Measurements from ENCODE around the gene MAK.
"Not testable (repeated sequence)": the region's sequence is repeated elsewhere in the genome, so short reads cannot be mapped to it uniquely, and the experiment has no call there.

The MAK gene

DNA sequence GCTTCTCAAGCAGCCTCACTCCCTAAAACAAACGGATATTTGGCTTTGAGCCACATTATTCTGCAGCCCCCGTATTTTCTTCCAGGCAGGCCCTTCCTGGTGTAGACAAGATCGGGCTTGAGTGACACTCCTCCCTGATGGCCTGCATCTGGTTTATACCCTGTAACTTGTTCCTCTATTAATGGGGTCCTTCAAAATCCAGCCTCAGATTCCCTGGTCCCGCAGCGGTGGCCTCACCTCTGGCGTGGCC is 115.8 kb downstream of the MAK start:
- no peak for DNase-seq

DNA sequence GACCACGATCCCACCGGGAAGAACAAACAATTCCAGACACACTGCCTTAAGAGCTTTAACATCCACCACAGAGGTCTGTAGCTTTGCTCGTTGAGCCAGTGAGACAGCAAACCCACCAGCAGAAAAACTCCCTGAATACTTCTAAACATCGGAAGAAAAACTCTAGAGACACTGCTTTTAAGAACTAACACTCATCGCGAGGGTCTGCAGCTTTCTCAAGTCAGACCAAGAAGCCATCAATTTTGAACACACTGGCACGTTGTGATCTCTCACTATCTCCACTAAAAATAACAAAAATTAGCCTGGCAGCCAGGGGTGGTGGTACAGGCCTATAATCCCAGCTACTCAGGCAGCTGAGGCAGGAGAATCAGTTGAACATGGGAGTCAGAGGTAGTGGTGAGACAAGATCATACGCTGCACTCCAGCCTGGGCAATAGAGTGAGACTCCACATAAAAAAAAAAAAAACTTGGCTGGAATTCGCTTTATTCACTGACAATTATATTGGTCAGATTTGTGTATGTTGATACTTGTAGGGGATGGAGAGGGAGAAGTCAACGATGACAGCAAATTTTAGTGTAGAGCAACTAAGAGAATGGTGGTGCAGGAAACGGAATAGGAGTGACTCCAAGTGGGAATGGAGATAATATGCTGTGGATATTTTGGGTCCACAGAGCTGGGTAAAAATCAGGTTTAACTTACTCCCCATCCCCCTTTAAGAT is 116.3 kb downstream of the MAK start:
- no peak for DNase-seq

DNA sequence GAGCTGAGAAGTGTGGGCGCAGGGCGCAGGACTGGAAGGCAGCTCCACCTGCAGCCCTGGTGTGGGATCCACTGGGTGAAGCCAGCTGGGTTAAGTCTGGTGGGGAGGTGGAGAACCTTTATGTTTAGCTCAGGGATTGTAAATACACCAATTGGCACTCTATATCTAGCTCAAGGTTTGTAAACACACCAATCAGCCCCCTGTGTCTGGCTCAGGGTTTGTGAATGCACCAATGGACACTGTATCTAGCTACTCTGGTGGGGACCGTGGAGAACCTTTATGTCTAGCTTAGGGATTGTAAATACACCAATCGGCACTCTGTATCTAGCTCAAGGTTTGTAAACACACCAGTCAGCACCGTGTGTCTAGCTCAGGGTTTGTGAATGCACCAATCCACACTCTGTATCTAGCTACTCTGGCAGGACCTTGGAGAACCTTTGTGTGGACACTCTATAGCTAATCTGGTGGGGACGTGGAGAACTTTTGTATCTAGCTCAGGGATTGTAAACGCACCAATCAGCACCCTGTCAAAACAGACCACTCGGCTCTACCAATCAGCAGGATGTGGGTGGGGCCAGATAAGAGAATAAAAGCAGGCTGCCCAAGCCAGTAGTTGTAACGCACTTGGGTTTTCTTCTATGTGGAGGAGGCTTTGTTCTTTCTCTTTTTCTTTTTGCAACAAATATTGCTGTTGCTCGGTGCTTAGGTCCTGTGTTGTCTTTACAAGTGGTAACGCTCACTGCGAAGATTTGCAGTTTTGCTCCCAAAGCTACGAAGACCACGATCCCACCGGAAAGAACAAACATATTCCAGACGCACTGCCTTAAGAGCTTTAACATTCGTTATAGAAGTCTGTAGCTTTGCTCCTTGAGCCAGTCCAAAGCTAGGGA is 117.1 kb downstream of the MAK start:
- not testable (repeated sequence) for DNase-seq

DNA sequence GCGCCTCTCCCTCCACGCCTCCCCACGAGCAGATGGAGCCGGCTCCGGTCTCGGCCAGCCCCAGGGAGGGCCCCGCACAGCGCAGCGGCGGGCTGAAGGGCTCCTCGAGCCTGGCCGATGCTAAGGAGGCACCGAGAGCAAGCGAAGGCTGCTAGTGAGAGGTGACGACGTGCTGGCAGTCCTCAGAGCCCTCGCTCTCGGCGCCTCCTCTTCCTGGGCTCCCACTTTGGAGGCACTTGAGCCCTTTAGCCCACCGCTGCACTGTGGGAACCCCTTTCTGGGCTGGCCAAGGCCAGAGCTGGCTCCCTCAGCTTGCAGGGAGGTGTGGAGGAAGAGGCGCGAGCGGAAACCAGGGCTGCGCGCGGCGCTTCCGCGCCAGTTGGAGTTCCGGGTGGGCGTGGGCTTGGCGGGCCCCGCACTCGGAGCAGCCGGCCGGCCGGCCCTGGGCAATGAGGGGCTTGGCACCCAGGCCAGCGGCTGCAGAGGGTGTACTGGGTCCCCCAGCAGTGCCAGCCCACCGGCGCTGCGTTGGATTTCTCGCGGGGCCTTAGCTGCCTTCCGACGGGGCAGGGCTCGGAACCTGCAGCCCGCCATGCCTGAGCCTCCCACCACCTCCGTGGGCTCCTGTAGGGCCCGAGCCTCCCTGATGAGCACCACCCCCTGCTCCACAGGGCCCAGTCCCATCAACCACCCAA is 117.9 kb downstream of the MAK start:
- DNase-seq: peak; percentile 20

DNA sequence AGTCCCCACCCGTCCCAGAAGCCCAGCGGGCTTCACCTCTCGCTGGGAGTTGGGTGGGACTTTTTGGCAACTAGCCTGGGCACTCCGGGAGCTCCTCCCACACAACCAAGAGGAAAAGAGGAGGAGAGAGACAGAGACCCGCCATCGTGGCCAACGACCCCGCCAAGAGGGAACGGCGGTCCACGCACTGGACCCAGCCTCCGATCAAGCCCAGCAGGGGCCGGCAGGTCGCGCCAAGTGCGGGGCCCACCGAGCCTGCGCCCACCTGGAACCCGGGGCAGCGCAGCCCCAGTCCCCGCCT is 118.4 kb downstream of the MAK start:
- no peak for DNase-seq

DNA sequence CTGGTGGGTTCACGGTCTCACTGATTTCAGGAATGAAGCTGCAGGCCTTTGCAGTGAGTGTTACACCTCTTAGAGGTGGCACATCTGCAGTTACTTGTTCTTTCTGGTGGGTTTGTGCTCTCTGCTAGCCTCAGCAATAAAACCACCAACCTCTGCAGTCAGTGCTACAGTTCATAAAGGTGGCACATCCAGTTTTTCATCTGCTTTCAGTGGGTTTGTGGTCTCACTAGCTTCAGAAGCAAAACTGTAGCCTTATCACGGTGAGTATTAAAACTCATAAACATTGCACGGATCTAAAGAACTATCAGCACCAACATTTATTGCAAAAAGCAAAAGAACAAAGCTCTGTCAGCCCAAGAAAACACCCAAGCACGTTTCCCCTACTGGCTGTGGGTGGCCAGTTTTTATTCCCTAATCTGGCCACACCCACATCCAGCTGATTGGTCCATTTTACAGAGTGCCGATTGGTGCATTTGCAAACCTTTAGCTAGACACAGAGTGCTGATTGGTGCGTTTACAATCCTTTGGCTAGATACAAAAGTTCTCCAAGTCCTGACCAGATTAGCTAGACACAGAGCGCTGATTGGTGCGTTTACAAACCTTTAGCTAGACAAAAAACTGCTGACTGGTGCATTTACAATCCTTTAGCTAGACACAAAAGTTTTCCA is 118.9 kb downstream of the MAK start:
- DNase-seq: peak; percentile 33

DNA sequence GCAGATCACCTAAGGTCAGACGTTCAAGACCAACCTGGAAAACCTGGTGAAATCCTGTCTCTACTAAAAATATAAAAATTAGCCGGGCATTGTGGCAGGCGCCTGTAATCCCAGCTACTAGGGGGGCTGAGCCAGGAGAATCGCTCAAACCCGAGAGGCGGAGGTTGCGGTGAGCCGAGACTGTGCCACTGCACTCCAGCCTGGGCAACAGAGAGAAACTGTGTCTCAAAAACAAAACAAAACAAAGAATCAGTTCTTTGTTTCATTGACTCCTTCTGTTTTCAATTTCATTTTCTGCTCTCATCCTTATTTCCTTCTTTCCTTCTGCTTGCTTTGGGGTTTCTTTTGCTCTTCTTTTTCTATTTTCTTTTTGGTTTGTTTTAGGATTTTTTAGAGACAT is 124.4 kb downstream of the MAK start:
- DNase-seq: no peak
